GM19467 (cell line): ENCODE data around the gene MPZL2.
"Not testable (repeated sequence)": the region's sequence is repeated elsewhere in the genome, so short reads cannot be mapped to it uniquely, and the experiment has no call there.

Source experiments
- ATAC-seq: cut with Tn5 transposase; IDR thresholded peaks from one replicate; pipeline ENCODE4 v1.9.1; 2021; ENCODE audit warnings: mild to moderate bottlenecking, moderate library complexity; ENCODE audit not compliant: unreplicated experiment

Gene MPZL2

DNA sequence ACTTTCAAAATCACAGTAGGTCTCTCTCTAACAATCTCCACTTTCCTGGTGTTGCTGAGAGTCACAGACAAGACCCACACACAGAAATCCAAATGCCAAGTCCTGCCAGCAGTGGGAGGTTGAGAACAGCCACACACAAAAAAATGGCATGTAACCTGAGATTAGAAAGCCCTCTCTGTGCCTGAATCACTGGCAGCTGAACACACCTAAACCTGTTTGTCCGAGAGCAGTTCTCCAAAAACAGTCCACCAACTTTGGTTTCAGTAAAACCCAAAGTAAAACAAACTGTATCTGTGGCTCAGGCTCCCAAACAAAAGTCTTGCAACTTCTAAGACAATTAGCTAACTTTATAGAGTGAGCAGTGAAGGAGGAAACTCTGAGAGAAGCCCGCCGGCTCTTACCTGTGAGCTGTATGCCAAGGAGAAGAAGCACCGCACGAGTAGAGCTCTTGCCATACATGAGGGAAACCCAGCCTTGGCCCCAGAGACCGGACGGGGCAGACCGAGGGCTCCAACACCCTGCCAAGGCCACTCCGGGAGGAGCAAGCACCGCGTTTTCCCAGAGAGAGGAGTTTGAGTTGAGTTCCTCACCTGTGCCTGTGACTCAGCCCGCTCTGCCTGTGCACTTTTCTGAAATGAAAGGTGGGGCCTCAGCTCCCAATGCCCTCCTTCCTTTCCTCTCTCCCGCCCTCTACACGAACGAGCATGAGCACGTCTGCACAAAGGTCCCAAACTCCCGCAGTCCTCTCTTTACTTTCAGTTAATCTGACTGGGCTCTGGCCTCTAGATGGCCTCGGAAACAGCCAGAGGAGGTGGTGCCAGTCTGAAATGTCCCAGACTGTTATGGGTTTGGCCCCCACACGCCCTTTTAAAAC is at the start of gene MPZL2:
MPZL2 (minus strand) TSS at position 603 of the 874 bp plus-strand sequence; CDS start at position 459, 144 bp downstream.
- no peak for ATAC-seq

DNA sequence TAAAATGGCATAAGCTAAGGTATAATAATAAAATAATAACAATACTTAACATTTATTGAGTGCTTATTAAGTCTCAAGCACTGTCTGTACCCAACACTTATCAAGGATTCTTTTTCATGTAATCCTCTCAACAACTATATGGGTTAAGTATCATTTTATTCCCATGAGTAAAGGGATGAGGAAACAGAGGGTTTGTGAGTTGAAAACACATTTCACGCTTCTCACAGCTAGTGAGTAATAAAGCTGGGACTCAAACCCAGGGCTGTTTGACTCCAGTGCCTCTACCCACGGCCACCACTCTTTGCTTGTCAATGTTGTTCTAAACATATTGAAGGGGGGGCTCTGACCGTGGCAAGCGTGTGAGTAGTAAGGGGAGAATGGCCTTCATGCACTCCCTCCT is 49.1 kb upstream of the MPZL2 start:
- ATAC-seq = no peak

DNA sequence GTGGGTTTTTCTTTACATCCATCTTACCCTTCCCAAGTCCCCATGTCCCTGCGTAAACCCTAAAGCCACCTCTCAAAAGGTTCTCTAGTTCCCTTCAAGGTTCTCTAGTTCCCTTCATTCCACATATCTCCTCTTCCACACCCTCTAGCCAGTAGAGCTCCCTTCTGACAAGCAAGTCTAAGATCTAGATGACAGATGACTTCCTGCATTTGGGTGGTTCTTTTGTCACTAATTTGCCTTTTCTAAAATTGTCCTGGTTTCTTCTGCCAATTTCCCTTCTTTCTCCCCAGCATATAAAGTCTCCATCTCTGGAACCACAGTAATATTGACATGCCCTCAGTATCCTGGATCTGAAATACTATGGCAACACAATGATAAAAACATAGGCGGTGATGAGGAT is 48.2 kb upstream of the MPZL2 start:
- ATAC-seq = no peak

DNA sequence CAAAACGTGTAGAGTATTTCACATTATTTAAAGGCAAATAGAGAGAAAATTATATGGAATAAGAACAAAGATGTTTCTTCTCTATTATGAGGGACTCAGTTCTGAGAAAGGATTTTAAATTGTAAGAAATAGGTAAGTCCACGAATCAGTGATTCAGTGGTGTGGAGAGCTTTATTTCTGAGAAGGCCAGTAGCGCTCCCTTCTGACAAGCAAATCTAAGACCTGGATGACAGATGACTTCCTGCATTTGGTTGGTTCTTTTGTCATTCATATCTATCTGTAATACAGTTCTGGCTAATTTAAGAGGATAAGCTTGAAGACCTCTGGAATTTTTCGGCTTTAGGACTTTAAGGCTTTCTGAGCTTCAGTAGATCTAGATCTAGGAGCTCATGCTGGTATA is 47.4 kb upstream of the MPZL2 start:
- ATAC-seq = no peak

DNA sequence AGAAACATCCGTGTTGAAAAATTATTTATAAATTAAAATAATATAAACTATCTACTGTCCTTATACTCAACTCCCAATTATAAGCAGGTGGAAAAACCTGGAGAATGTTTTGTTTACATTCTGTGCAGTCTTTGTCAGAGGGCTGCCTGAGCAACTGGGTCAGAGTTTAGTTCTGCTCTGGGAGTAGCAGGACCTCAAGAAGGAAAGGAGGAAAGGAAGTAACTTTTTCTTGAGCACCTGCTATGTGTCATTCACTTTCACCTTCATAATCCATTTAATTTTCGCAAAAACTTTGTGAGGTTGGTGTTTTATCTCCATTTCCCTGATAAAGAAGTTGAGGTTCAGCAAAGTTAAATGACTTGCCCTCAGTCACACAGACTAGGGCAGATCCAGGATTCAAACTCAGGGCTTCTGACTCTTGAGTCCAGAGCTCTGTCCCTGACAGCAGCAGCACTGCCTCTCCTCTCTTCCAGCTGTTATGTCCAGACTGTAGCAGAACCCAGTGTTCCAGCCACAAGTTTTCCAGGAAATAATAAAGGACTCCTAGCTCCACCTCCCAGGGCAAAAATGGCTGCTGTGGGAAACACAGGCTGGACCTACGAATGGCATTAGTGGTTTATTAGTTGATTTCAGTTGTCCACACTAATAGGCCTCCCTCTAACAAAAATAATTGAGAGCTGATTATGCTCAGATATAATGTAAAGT is 46.8 kb upstream of the MPZL2 start:
- no peak for ATAC-seq

DNA sequence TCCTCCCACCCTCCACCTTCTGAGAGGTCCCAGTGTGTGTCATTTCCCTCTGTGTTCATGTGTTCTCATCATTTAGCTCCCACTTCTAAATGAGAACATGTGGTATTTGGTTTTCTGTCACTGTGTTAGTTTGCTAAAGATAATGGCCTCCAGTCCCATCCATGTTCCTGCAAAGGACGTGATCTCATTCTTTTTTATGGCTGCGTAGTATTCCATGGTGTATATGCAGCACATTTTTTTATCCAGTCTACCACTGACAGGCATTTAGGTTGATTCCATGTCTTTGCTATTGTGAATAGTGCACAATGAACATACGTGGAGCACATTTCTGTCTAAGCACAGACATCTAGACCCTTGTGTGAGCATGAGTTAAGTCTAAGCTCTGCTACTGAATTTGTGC is 46.2 kb upstream of the MPZL2 start:
- no peak for ATAC-seq

DNA sequence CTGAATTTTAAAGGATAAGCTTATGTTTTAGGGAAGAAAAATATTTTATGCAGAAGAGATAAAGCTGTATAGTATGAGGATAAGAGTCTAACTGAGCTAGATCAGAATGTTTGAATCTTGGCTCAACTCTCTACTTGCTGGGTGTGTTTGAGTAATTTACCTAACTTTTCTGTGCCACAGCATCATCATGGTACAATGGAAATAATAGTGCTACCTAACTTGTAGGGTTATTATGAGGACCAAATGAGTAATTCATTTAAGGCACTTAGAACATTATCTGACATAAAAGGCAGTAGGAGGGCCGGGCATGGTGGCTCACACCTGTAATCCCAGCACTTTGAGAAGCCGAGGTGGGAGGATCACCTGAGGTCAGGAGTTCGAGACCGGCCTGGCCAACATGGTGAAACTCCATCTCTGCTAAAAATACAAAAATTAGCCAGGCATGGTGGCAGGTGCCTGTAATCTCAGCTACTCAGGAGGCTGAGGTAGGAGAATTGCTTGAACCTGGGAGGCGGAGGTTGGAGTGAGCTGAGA is 45.0 kb upstream of the MPZL2 start:
- ATAC-seq = not testable (repeated sequence)

DNA sequence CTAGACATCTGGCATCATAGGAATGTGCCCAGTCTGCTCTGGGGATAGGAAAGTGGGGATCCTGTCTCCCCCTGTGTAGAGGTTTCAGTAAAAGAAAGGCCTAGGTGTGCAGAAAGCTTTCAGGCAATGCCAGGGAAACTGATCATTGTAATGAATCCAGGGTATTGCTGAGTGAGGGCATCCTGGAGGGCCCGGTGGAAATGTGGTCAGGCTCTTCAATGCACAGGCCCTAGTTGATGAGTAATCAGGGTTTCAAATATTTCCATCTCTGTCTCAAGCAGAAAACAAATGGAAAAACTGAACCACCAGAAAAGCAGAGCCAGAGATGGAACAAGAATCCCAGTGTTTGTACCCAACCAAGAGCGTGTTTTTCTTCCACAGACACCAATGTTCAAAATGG is 42.5 kb upstream of the MPZL2 start:
- ATAC-seq = no peak

DNA sequence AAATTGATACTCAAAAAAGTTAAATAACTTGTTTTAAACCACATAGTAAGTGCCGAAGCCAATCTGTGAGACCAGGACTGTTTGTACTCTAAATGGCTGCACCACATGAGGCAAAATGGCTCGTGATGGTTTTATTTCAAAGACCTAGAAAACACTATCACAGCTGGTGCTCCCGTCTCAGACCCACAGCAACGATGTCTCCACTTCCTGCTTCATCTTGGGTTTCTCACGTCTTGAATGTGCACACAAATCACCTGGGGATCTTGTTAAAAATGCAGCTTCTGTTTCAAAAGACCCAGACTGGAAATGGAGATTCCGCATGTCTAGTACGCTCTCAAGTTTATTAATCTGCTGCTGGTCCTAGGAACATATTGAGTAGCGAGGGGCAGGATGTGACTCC is 41.6 kb upstream of the MPZL2 start:
- ATAC-seq = no peak

DNA sequence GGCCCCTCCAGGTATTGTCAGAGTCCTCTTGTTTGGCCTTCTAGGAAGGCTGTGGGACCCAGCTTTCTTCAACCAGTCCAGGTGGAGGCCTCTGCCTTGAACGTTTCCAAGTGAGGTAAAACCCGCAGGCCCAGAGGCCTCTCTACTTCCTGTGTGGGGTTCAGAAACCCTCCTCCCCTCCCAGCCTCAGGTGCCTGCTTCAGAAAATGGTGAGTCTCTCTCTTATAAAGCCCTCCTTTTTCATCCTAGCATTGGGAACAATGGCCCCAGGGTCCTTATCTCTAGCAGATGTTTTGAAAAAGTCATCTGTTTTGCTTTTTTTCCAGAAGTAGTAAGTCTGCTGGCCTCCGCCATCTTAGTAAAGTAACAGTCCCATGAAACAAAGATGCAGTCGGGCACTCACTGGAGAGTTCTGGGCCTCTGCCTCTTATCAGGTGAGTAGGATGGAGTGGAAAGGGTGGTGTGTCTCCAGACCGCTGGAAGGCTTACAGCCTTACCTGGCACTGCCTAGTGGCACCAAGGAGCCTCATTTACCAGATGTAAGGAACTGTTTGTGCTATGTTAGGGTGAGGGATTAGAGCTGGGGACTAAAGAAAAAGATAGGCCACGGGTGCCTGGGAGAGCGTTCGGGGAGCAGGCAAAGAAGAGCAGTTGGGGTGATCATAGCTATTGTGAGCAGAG is 40.6 kb upstream of the MPZL2 start, which contains the start of gene CD3E:
CD3E (plus strand) TSS at position 163 of the 681 bp plus-strand sequence; CDS start at position 386, 223 bp downstream.
- no peak for ATAC-seq

DNA sequence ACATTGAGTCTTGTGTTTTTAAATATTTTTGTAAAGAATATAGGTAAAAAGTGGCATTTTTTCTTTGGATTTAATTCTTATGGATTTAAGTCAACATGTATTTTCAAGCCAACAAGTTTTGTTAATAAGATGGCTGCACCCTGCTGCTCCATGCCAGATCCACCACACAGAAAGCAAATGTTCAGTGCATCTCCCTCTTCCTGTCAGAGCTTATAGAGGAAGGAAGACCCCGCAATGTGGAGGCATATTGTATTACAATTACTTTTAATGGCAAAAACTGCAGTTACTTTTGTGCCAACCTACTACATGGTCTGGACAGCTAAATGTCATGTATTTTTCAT is 40.1 kb upstream of the MPZL2 start:
- ATAC-seq = no peak

DNA sequence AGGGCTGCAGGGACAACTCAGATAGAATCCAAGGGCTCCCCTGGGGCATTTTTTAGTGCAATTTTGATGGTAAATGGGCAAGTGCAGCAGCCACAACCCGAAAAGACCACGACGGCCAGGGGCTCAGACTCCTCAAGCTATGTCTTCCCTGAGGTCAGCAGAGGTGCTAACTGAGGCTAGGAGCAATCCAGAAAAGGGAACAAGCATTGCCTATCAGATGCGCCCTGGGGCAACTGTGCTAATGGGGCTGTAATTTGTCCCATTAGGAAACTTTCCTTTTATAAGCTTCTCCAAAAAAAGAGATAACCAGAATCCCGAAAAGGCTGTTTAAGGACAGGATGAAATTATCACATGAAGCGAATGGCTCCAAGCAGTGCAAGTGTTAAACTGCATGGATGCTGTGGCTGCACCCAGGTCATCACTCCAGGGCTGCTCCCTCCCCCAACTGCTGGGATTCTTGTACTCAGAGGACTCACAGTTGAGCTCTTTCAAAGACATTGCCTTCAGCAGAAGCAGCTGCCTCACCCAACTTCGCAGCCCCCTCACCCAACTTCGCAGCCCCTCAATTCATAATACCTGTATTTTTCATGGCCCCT is 37.6 kb upstream of the MPZL2 start:
- ATAC-seq = no peak

DNA sequence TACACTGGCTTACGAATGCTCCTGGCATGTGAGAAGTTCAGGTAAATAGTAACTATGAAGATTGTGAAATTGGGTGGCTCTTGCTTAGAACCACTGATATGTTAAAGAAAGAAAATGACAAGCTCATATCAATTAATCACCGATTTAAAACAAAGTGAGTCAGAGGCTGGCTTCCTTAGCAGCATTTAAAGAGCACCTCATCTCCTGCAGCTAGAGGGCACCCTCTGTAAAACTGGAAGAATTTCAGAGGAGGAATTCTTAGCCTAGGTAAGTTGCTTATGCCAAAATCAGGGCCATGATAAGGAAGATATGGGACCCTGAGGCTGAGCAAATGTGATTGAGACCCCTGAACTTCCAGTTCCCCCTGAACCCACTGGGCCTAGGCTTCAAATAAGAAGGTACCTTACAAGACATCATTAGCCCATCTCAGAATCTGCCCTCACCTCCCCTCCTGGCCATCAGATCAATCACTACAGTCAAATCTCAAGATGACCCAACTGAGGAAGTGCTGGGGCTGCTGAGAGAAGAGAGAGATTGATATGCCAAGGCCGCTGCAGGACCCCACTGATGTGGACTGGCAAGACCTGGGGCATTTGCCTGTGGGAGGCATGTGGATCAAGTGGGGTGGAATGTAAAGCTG is 31.8 kb upstream of the MPZL2 start:
- ATAC-seq = no peak

DNA sequence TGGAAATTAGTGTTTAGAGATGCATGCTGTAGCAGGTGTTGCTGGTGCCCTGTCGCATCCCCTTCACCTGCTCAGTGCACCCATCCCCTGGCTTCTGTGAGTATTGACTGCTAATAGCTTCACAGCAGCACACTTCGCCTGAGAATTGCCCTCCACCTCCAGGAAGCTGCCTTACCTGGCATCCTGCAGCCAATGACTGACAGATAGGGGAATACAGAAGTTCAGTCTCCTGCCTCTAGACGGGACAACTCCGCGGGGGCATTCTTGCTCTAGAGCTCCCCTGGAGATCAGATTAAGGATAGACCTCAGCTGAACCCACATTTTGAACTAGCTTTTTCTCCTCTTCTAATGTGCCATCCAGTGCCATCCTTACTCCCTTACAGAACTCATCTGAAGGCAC is 31.1 kb upstream of the MPZL2 start:
- no peak for ATAC-seq

DNA sequence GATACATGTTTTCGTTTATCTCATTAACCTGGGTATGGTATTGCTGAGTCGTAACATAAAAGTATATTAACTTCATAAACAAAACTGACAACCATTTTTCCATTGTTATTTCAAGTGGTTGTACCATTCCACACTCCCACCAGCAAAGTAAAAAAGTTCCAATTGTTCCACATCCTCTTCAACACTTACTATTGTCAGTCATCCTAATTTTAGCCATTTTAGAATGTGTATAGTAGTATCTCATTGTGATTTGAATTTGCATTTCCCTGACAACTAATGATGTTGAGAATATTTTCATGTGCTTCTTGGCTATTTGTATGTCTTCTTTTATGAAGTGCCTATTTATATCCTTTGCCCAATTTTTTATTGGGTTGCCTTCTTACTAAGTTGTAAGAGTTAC is 30.0 kb upstream of the MPZL2 start:
- no peak for ATAC-seq

DNA sequence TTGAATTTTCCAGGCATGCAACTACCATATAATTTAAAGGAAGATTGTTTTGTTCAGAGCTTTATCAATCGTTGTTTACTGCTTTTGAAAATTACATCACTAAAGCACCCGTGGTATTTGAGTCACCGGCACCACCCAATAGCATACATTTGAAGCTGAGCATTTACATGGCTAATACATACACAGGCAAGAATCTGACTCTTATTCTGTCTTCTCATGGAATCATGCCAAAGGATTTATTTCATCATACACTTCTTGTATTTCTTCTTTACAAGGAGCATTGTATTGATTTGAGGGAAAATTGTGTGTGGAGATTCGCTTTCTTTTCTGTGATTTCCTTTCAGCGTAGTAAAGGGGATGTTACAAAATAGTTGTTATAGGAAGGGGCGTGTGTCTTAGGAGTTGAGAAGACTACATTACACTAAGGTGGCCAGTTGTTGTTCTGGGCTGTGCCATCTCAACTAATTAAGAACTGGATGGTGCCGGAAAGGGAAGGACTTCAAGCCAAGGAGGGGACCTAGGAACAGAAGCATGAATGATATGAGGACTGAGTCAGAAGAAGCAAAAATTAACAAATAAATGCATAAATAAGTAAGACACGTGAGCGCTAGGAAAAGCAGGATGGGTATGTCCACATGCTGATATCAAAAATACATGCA is 27.5 kb upstream of the MPZL2 start:
- ATAC-seq = no peak

DNA sequence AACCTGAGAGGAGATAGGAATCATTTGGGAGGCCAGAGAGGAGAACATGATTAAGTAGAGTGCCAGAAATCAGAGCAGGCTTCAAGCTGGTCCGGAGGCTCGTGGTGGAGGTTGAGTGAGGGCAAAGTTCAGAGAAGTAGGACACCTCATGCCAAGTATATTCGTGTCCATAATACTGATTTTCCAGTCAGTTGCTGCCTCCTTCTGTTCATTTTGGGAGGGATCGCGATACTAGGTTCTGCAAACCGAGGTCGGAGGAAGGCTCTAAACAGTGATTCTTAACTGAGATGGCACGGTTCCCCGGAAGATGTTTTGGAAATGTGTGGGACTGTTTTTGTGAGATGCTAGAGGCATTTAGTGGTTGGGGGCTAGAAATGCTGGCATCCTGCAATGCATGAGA is 26.8 kb upstream of the MPZL2 start:
- no peak for ATAC-seq

DNA sequence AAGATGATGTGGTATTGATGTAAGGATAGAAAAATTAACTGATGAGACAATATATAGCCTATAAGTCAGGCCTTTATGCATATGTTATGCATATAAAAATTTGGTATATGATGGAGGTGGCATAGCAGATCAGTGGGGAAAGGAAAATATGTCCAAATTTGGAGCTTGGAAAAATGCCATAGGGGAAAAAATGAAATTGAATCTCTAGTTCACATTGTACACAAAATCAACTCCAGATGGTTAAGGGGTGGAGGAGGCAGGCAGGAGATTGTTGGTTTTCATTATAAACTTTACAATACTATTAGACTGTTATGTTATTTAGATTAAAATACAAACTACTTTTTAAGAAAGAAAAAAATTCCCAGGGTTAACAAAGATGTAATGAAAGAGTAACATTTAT is 25.3 kb upstream of the MPZL2 start:
- ATAC-seq = no peak

DNA sequence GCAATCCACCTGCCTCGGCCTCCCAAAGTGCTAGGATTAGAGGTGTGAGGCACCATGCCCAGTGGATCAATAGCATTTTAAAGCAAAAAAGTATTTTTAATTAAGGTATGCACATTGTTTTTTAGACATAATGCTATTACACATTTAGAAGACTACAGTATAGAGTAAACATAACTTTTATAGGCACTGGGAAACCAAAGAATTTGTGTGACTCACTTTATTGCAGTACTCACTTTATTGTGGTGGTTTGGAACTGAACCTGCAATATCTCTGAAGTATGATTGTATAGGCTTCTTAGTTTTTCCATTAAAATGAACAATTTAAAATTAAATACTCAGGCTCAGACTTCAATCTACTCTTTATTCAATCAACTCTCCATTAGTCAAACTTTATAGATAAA is 22.9 kb upstream of the MPZL2 start:
- ATAC-seq = no peak

DNA sequence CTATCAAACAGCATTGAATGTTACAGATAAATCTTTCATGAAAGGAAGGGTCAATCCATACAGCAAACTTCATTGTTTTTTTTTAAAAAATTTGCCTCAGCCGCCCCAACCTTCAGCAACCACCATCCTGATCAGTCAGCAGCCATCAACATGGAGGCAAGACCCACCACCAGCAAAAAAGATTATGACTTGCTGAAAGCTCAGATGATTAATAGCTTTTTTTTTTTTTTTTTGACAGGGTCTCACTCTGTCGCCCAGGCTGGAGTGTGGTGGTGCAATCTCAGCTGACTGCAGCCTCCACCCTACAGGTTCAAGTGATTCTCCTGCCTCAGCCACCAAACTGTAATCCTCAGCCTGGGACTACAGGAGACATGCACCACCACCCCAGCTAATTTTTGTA is 22.4 kb upstream of the MPZL2 start:
- no peak for ATAC-seq
